ENCODE measurements around the gene DAPK1.

DAPK1 gene

DNA sequence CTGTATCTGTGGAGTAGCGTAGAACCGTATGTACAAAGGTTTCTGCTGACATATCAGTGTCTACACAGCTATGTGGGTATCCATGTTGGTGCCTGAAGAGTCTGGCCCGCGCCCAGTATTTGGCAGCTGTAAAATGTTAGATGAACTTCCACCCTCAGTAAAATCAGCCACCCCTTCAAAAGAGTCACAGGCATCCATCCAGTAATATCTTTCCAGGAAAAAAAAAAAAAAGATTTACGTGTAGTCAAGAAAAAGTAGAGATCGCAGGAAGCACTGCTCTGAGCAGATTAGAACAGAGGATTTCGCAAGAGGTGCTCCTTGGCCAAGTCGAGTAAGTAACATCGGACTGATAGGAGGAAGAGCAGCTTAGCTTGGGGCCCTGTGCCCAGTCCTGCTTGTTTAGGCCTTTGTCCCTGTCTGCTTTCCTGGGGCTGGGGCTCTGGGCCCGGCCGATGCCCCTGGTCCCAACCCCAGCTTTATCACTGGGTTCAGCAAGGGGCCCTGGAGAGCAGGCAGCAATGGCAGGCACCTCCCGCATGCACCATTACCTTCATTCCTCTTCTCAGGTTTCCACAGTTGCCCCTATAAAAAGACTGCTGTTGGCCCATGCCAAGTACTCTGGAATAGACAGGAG, 21.2 kb downstream of the DAPK1 start:
- TF ChIP-seq, protein P1, sequence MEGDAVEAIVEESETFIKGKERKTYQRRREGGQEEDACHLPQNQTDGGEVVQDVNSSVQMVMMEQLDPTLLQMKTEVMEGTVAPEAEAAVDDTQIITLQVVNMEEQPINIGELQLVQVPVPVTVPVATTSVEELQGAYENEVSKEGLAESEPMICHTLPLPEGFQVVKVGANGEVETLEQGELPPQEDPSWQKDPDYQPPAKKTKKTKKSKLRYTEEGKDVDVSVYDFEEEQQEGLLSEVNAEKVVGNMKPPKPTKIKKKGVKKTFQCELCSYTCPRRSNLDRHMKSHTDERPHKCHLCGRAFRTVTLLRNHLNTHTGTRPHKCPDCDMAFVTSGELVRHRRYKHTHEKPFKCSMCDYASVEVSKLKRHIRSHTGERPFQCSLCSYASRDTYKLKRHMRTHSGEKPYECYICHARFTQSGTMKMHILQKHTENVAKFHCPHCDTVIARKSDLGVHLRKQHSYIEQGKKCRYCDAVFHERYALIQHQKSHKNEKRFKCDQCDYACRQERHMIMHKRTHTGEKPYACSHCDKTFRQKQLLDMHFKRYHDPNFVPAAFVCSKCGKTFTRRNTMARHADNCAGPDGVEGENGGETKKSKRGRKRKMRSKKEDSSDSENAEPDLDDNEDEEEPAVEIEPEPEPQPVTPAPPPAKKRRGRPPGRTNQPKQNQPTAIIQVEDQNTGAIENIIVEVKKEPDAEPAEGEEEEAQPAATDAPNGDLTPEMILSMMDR (IDR thresholded peaks at IDR 0.05; ENCODE audit: control extremely low read depth, extremely low read depth, low read depth, missing control alignments): no peak
- DNase-seq (ENCODE audit: extremely low spot score): no peak
- ChIA-PET CTCF (interaction anchor here (1.3 kb wide), 1 partner anchor 13 kb away, joined by 4 read pairs; no protein-coding TSS in a partner anchor), POLR2A (interaction anchor here (0.7 kb wide), 1 partner anchor 32 kb away, joined by 3 read pairs; no protein-coding TSS in a partner anchor)

DNA sequence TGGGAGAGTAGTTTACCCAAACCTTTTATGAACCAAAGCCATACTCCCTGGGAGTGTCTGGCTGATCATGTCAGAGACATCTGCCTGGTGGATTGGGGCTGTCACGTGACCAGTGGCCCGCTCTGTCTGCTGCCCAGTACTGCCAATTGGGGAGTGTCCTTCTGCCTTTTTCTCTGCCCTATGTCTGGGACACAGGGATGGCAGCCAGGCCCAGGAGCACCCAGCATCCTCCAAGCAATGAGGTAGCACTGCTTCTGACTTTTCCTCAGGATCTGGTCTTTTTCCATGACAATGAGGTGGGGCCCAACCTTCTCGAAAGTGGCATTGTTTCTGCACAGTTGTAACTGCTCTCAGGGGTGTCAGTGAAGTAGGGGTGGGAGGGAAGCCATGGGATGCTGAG, 21.8 kb downstream of the DAPK1 start:
- CTCF ChIA-PET: interaction anchor here (0.7 to 1.3 kb wide), 4 partner anchors 12 to 165 kb away, joined by 3 to 4 read pairs (median 3); no protein-coding TSS in a partner anchor
- TF ChIP-seq, protein P1 (IDR thresholded peaks at IDR 0.05; ENCODE audit: control extremely low read depth, extremely low read depth, low read depth, missing control alignments): no peak
- POLR2A ChIA-PET: no interaction called here
- DNase-seq (ENCODE audit: extremely low spot score): no peak

DNA sequence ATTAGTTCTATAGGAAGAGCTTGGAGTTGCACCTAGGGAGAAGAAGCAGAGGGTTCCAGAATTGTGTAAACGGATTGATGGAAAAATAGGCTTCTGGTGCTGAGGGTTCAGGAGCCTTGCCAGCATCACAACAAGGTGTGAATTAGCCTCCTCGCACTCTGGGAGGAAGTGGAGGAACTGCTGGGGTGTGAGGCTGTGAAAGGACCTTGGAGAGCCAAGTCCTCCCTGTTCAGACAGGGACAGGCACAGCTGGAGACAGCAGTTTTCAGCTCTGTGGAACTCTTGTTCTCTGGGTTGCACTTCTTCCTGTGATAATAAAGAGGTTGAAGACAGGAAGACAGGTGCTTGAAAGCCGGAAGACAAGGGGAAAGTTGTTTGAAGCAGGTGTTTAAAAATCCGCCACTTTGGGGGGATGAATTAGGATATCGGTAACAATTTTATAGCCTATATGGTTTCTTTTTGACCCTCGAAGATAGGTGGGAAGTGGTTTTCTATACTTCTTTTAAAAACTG, 22.6 kb downstream of the DAPK1 start:
- POLR2A ChIA-PET: no interaction called here
- DNase-seq (ENCODE audit: extremely low spot score): no peak
- TF ChIP-seq, protein P1 (IDR thresholded peaks at IDR 0.05; ENCODE audit: control extremely low read depth, extremely low read depth, low read depth, missing control alignments): no peak
- CTCF ChIA-PET: interaction anchor here (0.7 to 1.2 kb wide), 5 partner anchors 9 to 183 kb away, joined by 3 read pairs; no protein-coding TSS in a partner anchor

DNA sequence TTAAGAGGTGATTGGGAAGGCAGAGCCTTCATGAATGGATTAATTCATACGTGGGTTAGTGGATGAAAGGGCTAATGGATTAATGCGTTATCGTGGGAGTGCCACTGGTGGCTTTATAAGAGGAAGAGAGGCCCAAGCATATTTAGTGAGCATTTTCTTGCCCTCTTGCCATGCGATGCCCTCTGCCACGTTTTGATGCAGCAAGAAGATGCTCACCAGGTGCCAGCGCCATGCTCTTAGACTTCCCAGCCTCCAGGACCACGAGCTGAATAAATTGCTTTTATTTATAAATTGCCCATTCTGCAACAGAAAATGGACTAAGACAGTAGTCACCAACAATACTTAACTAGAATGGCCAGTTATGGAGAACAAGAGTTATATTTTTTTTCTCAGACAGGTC, 24.2 kb downstream of the DAPK1 start:
- no peak for DNase-seq (ENCODE audit: extremely low spot score)
- TF ChIP-seq, protein P1 (IDR thresholded peaks at IDR 0.05; ENCODE audit: control extremely low read depth, extremely low read depth, low read depth, missing control alignments): no peak
- POLR2A ChIA-PET: interaction anchor here (1.0 kb wide), 1 partner anchor 14 kb away, joined by 3 read pairs; no protein-coding TSS in a partner anchor
- CTCF ChIA-PET: interaction anchor here (1.1 to 1.5 kb wide), 4 partner anchors 23 to 51 kb away, joined by 3 read pairs; no protein-coding TSS in a partner anchor

DNA sequence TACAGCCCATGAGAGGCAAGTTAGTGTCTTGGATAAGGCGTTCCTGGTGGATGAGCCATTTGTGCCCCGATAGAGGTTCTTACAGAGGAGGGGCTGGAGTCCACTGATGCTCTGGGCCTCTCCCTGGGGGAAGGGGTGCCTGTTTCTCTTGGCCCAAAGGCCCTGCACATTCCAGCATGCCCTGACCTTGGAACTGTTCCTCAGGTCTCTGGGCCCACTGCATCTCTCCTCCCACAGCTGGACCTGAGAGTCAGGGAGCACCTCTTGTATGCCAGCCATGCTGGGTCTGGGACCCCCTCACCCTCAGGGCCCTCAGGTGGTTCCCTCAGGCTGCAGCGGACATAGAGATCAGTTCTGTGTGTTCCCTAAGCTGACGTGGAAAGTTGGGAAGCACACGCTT, 26.4 kb downstream of the DAPK1 start:
- POLR2A ChIA-PET: no interaction called here

DNA sequence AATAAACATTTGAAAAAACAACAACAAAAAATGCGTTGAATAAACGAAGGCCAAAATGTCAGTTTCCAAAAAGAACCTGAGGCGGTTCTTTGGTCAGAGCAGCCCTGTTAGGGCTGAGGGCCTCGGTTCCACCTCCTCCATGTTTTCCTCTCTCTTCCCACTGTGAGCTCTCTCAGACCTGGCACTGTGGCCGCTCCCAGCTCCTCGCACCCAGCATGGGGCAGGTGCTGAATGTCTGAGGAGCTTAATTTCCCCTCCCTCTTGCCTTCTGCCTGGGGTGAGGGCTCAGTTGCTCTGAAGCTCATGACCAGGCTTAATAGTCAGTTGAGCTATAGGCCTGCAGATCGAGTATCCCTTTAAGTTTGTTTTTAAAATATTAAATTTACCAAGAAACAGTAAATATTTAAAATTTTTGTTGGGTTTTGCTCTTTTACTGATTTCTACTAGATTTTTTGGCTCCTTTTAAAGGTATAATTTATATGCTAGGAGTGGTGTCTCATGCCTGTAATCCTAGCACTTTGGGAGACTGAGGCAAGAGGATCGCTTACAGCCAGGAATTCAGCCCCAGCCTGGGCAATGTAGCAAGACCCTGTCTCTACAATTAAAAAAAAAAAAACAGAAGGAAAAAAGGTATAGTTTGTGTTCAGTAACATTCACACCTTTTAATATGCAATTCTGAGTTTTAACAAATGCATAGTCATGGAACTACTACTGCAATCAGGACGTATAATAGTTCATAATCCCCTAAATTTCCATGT, 28.1 kb downstream of the DAPK1 start:
- TF ChIP-seq, protein P1 (IDR thresholded peaks at IDR 0.05; ENCODE audit: control extremely low read depth, extremely low read depth, low read depth, missing control alignments): no peak
- ChIA-PET CTCF (interaction anchor here (1.2 to 2.5 kb wide), 5 partner anchors 12 to 39 kb away, joined by 3 to 8 read pairs (median 4); partner anchors contain the start of gene DAPK1), POLR2A (no interaction called here)
- DNase-seq (ENCODE audit: extremely low spot score): no peak

More for the DNA sequence above, 26.4 kb downstream of the DAPK1 start:
- TF ChIP-seq, protein P1 (IDR thresholded peaks at IDR 0.05; ENCODE audit: control extremely low read depth, extremely low read depth, low read depth, missing control alignments): no peak
- no peak for DNase-seq (ENCODE audit: extremely low spot score)
- CTCF ChIA-PET: interaction anchor here (1.2 to 1.4 kb wide), 2 partner anchors 12 to 27 kb away, joined by 3 read pairs; partner anchors contain the start of gene DAPK1
